DMS 273 (cell line): Measurements from ENCODE around the gene ARFRP1.
"Not testable (repeated sequence)": the region's sequence is repeated elsewhere in the genome, so short reads cannot be mapped to it uniquely, and the experiment has no call there.

Experiments used
- DNase-seq: peaks from one replicate; lab custom pipeline; 2025; ENCODE audit not compliant: unreplicated experiment; lab: John Stamatoyannopoulos, UW

The ARFRP1 gene

GRCh38 chr20:63678667-63679465 is 28.9 kb downstream of the ARFRP1 start:
- DNase-seq, result no peak

- no peak for DNase-seq
These were observed 29.7 kb downstream of the ARFRP1 start for GRCh38 chr20:63678071-63678470.

GRCh38 chr20:63675681-63676368 is 32.0 kb downstream of the ARFRP1 start:
- DNase-seq, result no peak

GRCh38 chr20:63673951-63674350 is 33.8 kb downstream of the ARFRP1 start:
- no peak for DNase-seq

- DNase-seq, result no peak
These were observed 35.1 kb downstream of the ARFRP1 start for GRCh38 chr20:63672666-63673065.

- DNase-seq, result not testable (repeated sequence)
These were observed 36.1 kb downstream of the ARFRP1 start for GRCh38 chr20:63671695-63672094.

- DNase-seq, result no peak
These were observed 39.4 kb downstream of the ARFRP1 start for GRCh38 chr20:63668351-63668750.

- DNase-seq, result no peak
These were observed 39.9 kb downstream of the ARFRP1 start for GRCh38 chr20:63667858-63668257.

- DNase-seq, result no peak
These were observed 42.1 kb downstream of the ARFRP1 start for GRCh38 chr20:63665708-63666107.

- DNase-seq, result peak; percentile 48
These were observed 42.7 kb downstream of the ARFRP1 start for GRCh38 chr20:63664861-63665594.

- no peak for DNase-seq
These were observed 43.5 kb downstream of the ARFRP1 start for GRCh38 chr20:63664143-63664851.

- no peak for DNase-seq
These were observed 44.3 kb downstream of the ARFRP1 start for GRCh38 chr20:63663332-63664066.

GRCh38 chr20:63662813-63663189 is 45.0 kb downstream of the ARFRP1 start:
- no peak for DNase-seq

- DNase-seq, result no peak
These were observed 45.6 kb downstream of the ARFRP1 start for GRCh38 chr20:63661959-63662812.

GRCh38 chr20:63661108-63661507 is 46.7 kb downstream of the ARFRP1 start:
- no peak for DNase-seq

- DNase-seq, result no peak
These were observed 47.2 kb downstream of the ARFRP1 start for GRCh38 chr20:63660622-63661021.

GRCh38 chr20:63660174-63660573 is 47.6 kb downstream of the ARFRP1 start:
- not testable (repeated sequence) for DNase-seq

GRCh38 chr20:63659370-63659769 is 48.4 kb downstream of the ARFRP1 start:
- DNase-seq, result no peak

GRCh38 chr20:63658749-63659187 is 49.0 kb downstream of the ARFRP1 start:
- no peak for DNase-seq
